ENCODE measurements around the gene EEFSEC. TPM values are rescaled to one million over a fixed set of nuclear protein-coding genes. Genes with fewer than 3 reads are reported as not detected.
A peak's percentile ranks its signal among the peaks of the same experiment; 100 is the strongest.

Gene EEFSEC
- total RNA-seq, 1 experiment from 2014 or later = 14.0 TPM

DNA sequence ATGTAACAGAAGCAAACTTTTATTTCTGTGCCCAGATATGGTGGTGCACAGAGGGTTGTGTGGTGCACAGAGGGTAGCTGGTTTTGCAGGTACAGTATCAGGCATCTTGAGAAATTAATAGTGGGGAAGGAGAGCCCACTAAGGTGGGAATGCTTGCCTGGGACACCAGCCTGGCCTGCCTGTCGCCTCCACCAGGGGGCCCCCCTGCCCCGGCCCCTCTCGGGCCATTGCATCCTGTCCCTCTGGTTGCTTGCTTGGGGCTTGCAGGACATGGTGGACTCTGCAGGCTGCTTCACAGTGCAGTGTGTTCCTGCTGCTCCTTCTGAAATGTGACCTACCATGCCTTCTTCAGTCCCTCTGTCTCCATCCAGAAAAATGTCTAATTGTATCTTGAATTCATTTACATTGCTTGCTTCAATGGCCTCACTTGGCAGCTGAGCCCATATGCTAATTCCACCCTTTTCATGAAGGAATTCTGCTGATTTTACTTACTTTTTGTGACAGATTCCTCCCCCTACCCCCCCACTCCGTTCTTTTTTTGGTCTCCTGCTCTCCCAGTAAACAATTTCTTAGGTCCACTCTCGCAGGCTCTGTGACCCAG lies 73.6 kb downstream of the EEFSEC start:
- Histone ChIP-seq H3K36me3 (ENCODE audit: control insufficient read depth, insufficient read depth, low read length) (no peaks in the 10 kb centered on the region), H3K27me3 (replicated peaks; ENCODE audit: control insufficient read depth, insufficient read depth, low read length) (no peaks in the 10 kb centered on the region), H3K9me3 (peaks cover 16% of the 10 kb centered on the region), H3K4me3 (ENCODE audit: low read depth, low read length) (no peak overlapping the region), H3K4me1 (no peaks in the 10 kb centered on the region; the same call in 1 of the 2 replicates)
- DNase-seq = peak; percentile 45 to 58
- BruUV-seq (replicated peaks) = no TSS peak
- CTCF ChIA-PET = no interaction called here
- Mint-ChIP-seq H3K4me1 (ENCODE audit: low read depth, unreplicated experiment) (peaks cover 5% of the 10 kb centered on the region), H3K27me3 (ENCODE audit: insufficient read depth, unreplicated experiment) (no peaks in the 10 kb centered on the region), H3K27ac (ENCODE audit: unreplicated experiment) (no peak overlapping the region), H3K36me3 (ENCODE audit: insufficient read depth, unreplicated experiment) (no peaks in the 10 kb centered on the region), H3K9me3 (ENCODE audit: unreplicated experiment) (peaks cover 12% of the 10 kb centered on the region), H3K4me3 (ENCODE audit: unreplicated experiment) (no peak overlapping the region)
- POLR2A ChIA-PET = no interaction called here
- intact Hi-C loops (cut with micrococcal nuclease; ENCODE audit: unreplicated experiment) = no loop called here
- TF ChIP-seq, protein P1, sequence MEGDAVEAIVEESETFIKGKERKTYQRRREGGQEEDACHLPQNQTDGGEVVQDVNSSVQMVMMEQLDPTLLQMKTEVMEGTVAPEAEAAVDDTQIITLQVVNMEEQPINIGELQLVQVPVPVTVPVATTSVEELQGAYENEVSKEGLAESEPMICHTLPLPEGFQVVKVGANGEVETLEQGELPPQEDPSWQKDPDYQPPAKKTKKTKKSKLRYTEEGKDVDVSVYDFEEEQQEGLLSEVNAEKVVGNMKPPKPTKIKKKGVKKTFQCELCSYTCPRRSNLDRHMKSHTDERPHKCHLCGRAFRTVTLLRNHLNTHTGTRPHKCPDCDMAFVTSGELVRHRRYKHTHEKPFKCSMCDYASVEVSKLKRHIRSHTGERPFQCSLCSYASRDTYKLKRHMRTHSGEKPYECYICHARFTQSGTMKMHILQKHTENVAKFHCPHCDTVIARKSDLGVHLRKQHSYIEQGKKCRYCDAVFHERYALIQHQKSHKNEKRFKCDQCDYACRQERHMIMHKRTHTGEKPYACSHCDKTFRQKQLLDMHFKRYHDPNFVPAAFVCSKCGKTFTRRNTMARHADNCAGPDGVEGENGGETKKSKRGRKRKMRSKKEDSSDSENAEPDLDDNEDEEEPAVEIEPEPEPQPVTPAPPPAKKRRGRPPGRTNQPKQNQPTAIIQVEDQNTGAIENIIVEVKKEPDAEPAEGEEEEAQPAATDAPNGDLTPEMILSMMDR (IDR thresholded peaks at IDR 0.05; ENCODE audit: insufficient read depth in 1 of 2, low read depth in 1 of 2, low read length in 1 of 2, severe bottlenecking in 1 of 2, unreplicated experiment in 1 of 2) = peak; percentile 56 to 66

DNA sequence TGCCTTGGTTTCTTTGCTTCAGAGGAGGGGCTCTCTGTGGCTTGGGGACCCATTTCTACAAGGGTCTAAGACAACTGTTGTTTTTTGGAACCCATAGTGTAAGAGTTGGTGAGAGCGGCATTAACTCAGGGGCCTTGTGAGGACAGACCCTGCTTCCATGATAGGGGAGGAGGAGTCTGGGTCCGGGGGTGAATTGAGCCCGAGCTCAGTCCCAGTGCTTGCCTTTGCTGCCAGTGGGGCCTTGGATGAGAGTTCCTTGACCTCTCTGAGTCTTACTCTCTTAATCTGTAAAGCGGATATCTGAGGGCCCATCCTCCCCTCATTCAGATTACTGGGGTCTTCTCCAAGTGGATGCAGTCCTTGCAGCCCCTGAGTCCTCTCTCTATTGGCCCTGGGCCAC lies 74.2 kb downstream of the EEFSEC start:
- H3K27me3 Mint-ChIP-seq (ENCODE audit: insufficient read depth, unreplicated experiment) = no peaks in the 10 kb centered on the region
- H3K27me3 ChIP-seq (replicated peaks; ENCODE audit: control insufficient read depth, insufficient read depth, low read length) = no peaks in the 10 kb centered on the region
- H3K4me1 ChIP-seq = no peaks in the 10 kb centered on the region; the same call in 1 of the 2 replicates
- no peak overlapping the region for H3K4me3 ChIP-seq (ENCODE audit: low read depth, low read length)
- no TSS peak for BruUV-seq (replicated peaks)
- H3K9me3 ChIP-seq = peaks cover 12% of the 10 kb centered on the region
- DNase-seq = no peak
- no peak overlapping the region for H3K4me3 Mint-ChIP-seq (ENCODE audit: unreplicated experiment)
- no peak overlapping the region for H3K27ac Mint-ChIP-seq (ENCODE audit: unreplicated experiment)
- peaks cover 5% of the 10 kb centered on the region for H3K4me1 Mint-ChIP-seq (ENCODE audit: low read depth, unreplicated experiment)
- CTCF ChIA-PET = no interaction called here
- no peaks in the 10 kb centered on the region for H3K36me3 Mint-ChIP-seq (ENCODE audit: insufficient read depth, unreplicated experiment)
- TF ChIP-seq, protein P1 (IDR thresholded peaks at IDR 0.05; ENCODE audit: insufficient read depth in 1 of 2, low read depth in 1 of 2, low read length in 1 of 2, severe bottlenecking in 1 of 2, unreplicated experiment in 1 of 2) = no peak
- intact Hi-C loops (cut with micrococcal nuclease; ENCODE audit: unreplicated experiment) = no loop called here
- POLR2A ChIA-PET = no interaction called here
- no peaks in the 10 kb centered on the region for H3K36me3 ChIP-seq (ENCODE audit: control insufficient read depth, insufficient read depth, low read length)
- H3K9me3 Mint-ChIP-seq (ENCODE audit: unreplicated experiment) = peaks cover 12% of the 10 kb centered on the region

DNA sequence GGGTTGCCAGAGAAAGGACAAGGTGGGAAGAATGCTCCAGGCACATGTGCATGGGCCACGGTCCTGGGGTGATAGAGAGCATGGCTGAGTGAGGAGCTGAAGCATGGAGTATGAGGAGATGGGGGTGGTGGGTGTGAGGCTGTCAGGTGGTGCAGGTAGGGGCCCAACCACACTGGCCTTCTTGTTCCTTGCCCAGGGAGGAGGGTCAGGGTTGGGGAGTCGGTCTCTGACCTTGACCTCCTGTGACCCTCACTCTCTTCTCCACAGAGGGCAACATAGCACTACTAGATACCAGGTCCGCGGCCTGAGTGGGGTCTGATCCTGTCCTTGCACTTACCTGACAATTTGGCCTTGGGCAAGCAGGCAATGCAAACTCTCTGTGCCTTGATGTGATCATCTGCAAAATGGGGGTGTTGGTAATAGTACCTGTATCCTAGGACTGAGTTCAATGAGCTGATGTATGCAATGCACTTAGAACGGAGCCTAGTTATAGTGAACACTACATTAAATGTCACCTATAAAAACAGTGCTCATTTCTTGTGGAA lies 75.2 kb downstream of the EEFSEC start:
- peaks cover 5% of the 10 kb centered on the region for H3K4me1 Mint-ChIP-seq (ENCODE audit: low read depth, unreplicated experiment)
- no peak overlapping the region for H3K27ac Mint-ChIP-seq (ENCODE audit: unreplicated experiment)
- no peak for DNase-seq
- H3K27me3 Mint-ChIP-seq (ENCODE audit: insufficient read depth, unreplicated experiment) = no peaks in the 10 kb centered on the region
- Histone ChIP-seq H3K36me3 (ENCODE audit: control insufficient read depth, insufficient read depth, low read length) (no peaks in the 10 kb centered on the region), H3K27me3 (replicated peaks; ENCODE audit: control insufficient read depth, insufficient read depth, low read length) (no peaks in the 10 kb centered on the region), H3K4me1 (no peaks in the 10 kb centered on the region; the same call in 1 of the 2 replicates), H3K9me3 (peaks cover 2% of the 10 kb centered on the region; the same call in 1 of the 2 replicates), H3K4me3 (ENCODE audit: low read depth, low read length) (no peak overlapping the region)
- ChIA-PET CTCF (no interaction called here), POLR2A (no interaction called here)
- TF ChIP-seq, protein P1 (IDR thresholded peaks at IDR 0.05; ENCODE audit: insufficient read depth in 1 of 2, low read depth in 1 of 2, low read length in 1 of 2, severe bottlenecking in 1 of 2, unreplicated experiment in 1 of 2) = no peak
- intact Hi-C loops (cut with micrococcal nuclease; ENCODE audit: unreplicated experiment) = no loop called here
- peaks cover 9% of the 10 kb centered on the region for H3K9me3 Mint-ChIP-seq (ENCODE audit: unreplicated experiment)
- no peak overlapping the region for H3K4me3 Mint-ChIP-seq (ENCODE audit: unreplicated experiment)
- no TSS peak for BruUV-seq (replicated peaks)
- no peaks in the 10 kb centered on the region for H3K36me3 Mint-ChIP-seq (ENCODE audit: insufficient read depth, unreplicated experiment)
